Measurements from ENCODE around the gene ADAMTSL3. TPM values are rescaled to one million over a fixed set of nuclear protein-coding genes. Genes with fewer than 3 reads are reported as not detected.

Gene ADAMTSL3
- polyA plus RNA-seq, 1 of the 3 experiments (the other 2 are of a cell fraction): 0.02 TPM

DNA sequence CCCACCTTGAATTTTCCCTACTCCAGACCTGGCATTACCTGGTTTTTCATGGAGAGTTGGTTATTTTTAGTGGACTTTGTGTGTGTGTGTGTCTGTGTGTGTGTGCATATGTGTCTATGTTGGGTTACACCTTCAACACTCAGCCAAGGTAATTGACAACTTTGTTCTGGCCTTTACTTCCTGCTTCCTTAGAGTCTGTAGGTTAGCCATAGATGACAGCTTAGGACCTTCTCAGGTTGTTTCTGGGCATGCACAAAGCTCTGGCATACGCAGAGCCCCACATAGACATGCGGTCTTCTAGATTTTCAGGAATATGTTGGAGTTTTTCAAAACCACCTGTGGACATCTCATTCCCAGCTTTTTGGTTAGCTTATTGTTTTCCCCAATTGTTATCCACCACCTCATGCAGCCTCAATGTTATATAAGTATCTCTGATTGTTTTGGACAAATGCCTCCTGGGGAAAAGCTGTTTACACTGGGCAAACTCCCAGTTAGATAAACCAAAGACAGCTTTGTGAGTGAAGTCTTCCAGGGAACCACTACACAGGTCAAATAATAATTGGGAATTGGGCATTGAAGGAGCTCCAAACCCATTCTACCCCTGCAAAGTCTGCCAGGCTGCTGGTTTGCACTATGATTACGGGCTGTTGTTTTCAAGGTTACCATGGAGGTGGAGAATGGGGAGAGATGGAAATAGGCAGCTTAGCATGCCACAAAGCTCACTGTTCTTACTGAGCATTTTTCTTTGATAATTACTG, 201.2 kb downstream of the ADAMTSL3 start:
- Histone ChIP-seq H3K9ac (no peak overlapping the region), H3K9me2 (no peaks in the 10 kb centered on the region), H3K79me2 (ENCODE audit: insufficient read depth) (no peaks in the 10 kb centered on the region), H4K20me1 (ENCODE audit: insufficient read depth) (no peaks in the 10 kb centered on the region), H3K4me2 (no peak overlapping the region), H3F3A (replicated peaks; ENCODE audit: insufficient read depth) (no peaks in the 10 kb centered on the region), H3K36me3 (replicated peaks in 1 of 2; ENCODE audit: control insufficient read depth in 1 of 2, insufficient read depth in 2 of 2, low read length in 1 of 2) (no peaks in the 10 kb centered on the region), H3K27ac (ENCODE audit: low read depth in 2 of 2, low read length in 1 of 2) (no peak overlapping the region), H3K4me1 (ENCODE audit: control insufficient read depth in 1 of 2, insufficient read depth in 2 of 2, low read depth in 1 of 2, low read length in 1 of 2) (no peaks in the 10 kb centered on the region; a peak in 1 of 4 replicates), H3K27me3 (ENCODE audit: insufficient read depth) (no peaks in the 10 kb centered on the region; the same call in 1 of the 2 replicates), H3K9me3 (no peaks in the 10 kb centered on the region), H3K4me3 (ENCODE audit: low read depth in 2 of 2, low read length in 1 of 2) (no peak overlapping the region), H2AFZ (ENCODE audit: low read depth) (no peak overlapping the region)
- ChIA-PET POLR2A (no interaction called here), CTCF (interaction anchor here (0.9 kb wide), 1 partner anchor 18 kb away, joined by 4 read pairs; no protein-coding TSS in a partner anchor)
- TF ChIP-seq FOSL2 (IDR thresholded peaks at IDR 0.05; ENCODE audit: borderline replicate concordance, low read depth) (no peak), RFX5 (IDR thresholded peaks at IDR 0.05; ENCODE audit: low read length) (no peak), RXRA (IDR thresholded peaks at IDR 0.05; ENCODE audit: borderline replicate concordance, low read depth) (no peak), CHD2 (IDR thresholded peaks at IDR 0.05; ENCODE audit: low read length, partially characterized antibody) (no peak), RAD21 (IDR thresholded peaks at IDR 0.05; ENCODE audit: low read length) (no peak), NRF1 (IDR thresholded peaks at IDR 0.05; ENCODE audit: low read depth, low read length) (no peak), NFIC (IDR thresholded peaks at IDR 0.05; ENCODE audit: borderline replicate concordance) (no peak), ELF1 (IDR thresholded peaks at IDR 0.05) (no peak), EZH2phosphoT487 (IDR thresholded peaks at IDR 0.05; ENCODE audit: borderline replicate concordance, low read depth) (no peak)
- TF ChIP-seq, protein P1, sequence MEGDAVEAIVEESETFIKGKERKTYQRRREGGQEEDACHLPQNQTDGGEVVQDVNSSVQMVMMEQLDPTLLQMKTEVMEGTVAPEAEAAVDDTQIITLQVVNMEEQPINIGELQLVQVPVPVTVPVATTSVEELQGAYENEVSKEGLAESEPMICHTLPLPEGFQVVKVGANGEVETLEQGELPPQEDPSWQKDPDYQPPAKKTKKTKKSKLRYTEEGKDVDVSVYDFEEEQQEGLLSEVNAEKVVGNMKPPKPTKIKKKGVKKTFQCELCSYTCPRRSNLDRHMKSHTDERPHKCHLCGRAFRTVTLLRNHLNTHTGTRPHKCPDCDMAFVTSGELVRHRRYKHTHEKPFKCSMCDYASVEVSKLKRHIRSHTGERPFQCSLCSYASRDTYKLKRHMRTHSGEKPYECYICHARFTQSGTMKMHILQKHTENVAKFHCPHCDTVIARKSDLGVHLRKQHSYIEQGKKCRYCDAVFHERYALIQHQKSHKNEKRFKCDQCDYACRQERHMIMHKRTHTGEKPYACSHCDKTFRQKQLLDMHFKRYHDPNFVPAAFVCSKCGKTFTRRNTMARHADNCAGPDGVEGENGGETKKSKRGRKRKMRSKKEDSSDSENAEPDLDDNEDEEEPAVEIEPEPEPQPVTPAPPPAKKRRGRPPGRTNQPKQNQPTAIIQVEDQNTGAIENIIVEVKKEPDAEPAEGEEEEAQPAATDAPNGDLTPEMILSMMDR (IDR thresholded peaks at IDR 0.05): no peak
- TF ChIP-seq, protein P2, sequence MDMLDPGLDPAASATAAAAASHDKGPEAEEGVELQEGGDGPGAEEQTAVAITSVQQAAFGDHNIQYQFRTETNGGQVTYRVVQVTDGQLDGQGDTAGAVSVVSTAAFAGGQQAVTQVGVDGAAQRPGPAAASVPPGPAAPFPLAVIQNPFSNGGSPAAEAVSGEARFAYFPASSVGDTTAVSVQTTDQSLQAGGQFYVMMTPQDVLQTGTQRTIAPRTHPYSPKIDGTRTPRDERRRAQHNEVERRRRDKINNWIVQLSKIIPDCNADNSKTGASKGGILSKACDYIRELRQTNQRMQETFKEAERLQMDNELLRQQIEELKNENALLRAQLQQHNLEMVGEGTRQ (IDR thresholded peaks at IDR 0.05; ENCODE audit: borderline replicate concordance, low read depth, low read length): no peak
- no peak for DNase-seq
- 28% methylated on average over 3 of the region's 3 CpGs for WGBS (ENCODE audit: low lambda C conversion rate)

DNA sequence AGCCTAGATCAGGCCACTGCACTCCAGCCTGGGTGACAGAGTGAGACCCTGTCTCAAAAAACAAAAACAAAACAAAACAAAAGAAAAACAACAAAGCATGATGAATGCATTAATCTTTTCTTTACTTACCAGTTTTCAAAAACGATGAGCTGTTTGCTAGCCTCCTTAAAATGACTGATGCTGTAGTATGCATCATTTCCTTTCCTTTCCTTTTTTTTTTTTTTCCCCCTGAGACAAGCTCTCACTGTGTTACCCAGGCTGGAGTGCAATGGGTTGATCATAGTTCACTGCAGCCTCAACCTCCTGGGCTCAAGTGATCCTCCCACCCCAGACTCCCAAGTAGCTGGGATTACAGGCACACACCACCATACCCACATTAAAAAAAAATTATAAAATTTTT, 202.0 kb downstream of the ADAMTSL3 start:
- DNase-seq: no peak
- no peaks in the 10 kb centered on the region for H3K4me1 ChIP-seq (ENCODE audit: control insufficient read depth in 1 of 2, insufficient read depth in 2 of 2, low read depth in 1 of 2, low read length in 1 of 2)
- no peak overlapping the region for H2AFZ ChIP-seq (ENCODE audit: low read depth)
- H3K4me3 ChIP-seq (ENCODE audit: low read depth in 2 of 2, low read length in 1 of 2): no peak overlapping the region
- no peak overlapping the region for H3K27ac ChIP-seq (ENCODE audit: low read depth in 2 of 2, low read length in 1 of 2)
- H3K79me2 ChIP-seq (ENCODE audit: insufficient read depth): no peaks in the 10 kb centered on the region
- WGBS (ENCODE audit: low lambda C conversion rate): 3% methylated on average over 1 of the region's 1 CpG
- no peak overlapping the region for H3K9ac ChIP-seq
- POLR2A ChIA-PET: no interaction called here
- no peak for TF ChIP-seq RCOR1 (IDR thresholded peaks at IDR 0.05; ENCODE audit: low read length)
- TF ChIP-seq EP300 (IDR thresholded peaks at IDR 0.05; ENCODE audit: borderline replicate concordance in 1 of 2, low read depth in 1 of 2, low read length in 1 of 2): no peak
- no peak for TF ChIP-seq MXI1 (IDR thresholded peaks at IDR 0.05; ENCODE audit: low read depth, low read length)
- no peak for TF ChIP-seq FOXM1 (IDR thresholded peaks at IDR 0.05; ENCODE audit: low read depth)
- no peak for TF ChIP-seq MEF2A (IDR thresholded peaks at IDR 0.05; ENCODE audit: borderline replicate concordance, low read depth)
- no peak for TF ChIP-seq YY1 (IDR thresholded peaks at IDR 0.05; ENCODE audit: low read depth)
- no peak for TF ChIP-seq JUND (IDR thresholded peaks at IDR 0.05)
- no peak for TF ChIP-seq FOXJ3 (CRISPR knock-in tag; IDR thresholded peaks at IDR 0.05)
- TF ChIP-seq TEAD4 (IDR thresholded peaks at IDR 0.05; ENCODE audit: borderline replicate concordance, insufficient read depth): no peak
- no peak for TF ChIP-seq GATA2 (CRISPR knock-in tag; IDR thresholded peaks at IDR 0.05)
- no peak for TF ChIP-seq RFX5 (IDR thresholded peaks at IDR 0.05; ENCODE audit: low read length)
- no peak for TF ChIP-seq EZH2phosphoT487 (IDR thresholded peaks at IDR 0.05; ENCODE audit: borderline replicate concordance, low read depth)
- CTCF ChIA-PET: interaction anchor here (0.9 kb wide), 1 partner anchor 18 kb away, joined by 4 read pairs; no protein-coding TSS in a partner anchor
- no peaks in the 10 kb centered on the region for H3F3A ChIP-seq (replicated peaks; ENCODE audit: insufficient read depth)
- H3K9me2 ChIP-seq: no peaks in the 10 kb centered on the region
- H3K9me3 ChIP-seq: no peaks in the 10 kb centered on the region
- no peaks in the 10 kb centered on the region for H4K20me1 ChIP-seq (ENCODE audit: insufficient read depth)
- H3K4me2 ChIP-seq: no peak overlapping the region
- no peaks in the 10 kb centered on the region for H3K36me3 ChIP-seq (replicated peaks in 1 of 2; ENCODE audit: control insufficient read depth in 1 of 2, insufficient read depth in 2 of 2, low read length in 1 of 2)
- H3K27me3 ChIP-seq (ENCODE audit: insufficient read depth): no peaks in the 10 kb centered on the region; the same call in 1 of the 2 replicates

Measured in SK-N-SH (cell line).